Right ventricle myocardium superior (tissue), 1 donor: ENCODE measurements around the gene GARS1. TPM values are rescaled to one million over a fixed set of nuclear protein-coding genes. Genes with fewer than 3 reads are reported as not detected.

ENCODE experiments used
- ATAC-seq: fragments of 200-7000 bp; cut with Tn5 transposase; one replicate; pipeline ENCODE4 v1.9.1; 2020; ENCODE audit warnings: mild to moderate bottlenecking; ENCODE audit not compliant: poor library complexity
- DNase-seq: peaks from one replicate; pipeline ENCODE4 v3.0.0-alpha.2; 2020
- intact Hi-C: fragments of 100-400 bp; cut with DNase I; formaldehyde crosslinking; loops from one replicate; pipeline ENCODE4 v1.11.2; 2022
- total RNA-seq: library from RNA; stranded (reverse); fragmentation: NEBNext Ultra II Directional; extraction: Animal tissue kit (Norgen Biotek cat#: 25700); gene quantifications from one replicate; pipeline ENCODE4 v1.2.1, GENCODE V29; 2021
- donor health status: DM: no; HTN: yes; CAD: no; lungs with severe emphysema.

Gene GARS1
- total RNA-seq, 1 donor from 2014 or later: 32.2 TPM

DNA sequence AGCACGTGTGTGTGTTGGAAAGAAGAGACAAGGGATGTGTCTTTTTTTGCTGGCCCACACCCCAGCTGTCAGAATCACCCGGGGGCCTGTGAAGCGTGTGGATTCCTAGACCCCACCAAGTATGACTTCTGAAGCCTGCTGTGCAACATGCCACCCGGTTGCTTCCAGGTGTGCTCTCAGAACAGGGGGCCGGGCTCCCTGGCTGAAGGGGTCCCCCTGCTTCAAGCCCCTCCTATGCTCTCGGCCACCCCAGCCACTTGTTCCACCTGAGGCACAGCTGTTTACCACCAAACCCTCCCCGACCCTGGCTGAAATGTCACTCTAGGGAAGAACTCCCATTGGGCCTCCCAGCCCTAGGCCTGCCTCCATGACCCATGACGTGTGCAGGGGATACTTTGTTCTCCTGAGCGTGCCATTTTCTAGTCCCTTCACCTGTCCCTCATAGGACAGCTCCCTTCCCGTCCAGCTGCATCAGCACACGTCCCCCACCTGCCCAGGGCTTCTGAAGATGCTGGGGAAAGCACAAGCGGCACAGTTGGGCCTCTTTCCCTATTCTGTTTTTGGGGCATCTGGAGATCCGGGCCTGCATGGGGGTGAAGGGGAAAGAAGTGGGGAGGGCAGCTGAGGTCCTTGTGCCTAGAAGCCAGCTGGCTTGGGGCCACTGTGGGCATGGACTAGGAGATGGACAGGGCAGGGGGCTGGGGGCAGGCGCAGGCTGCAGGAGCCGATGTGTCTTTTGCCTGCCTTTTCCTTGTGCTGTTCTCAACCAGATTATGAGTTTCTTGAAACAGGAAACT, 54.3 kb downstream of the GARS1 start:
- ATAC-seq: no peak
- intact Hi-C loops: no loop called here
- DNase-seq: no peak

DNA sequence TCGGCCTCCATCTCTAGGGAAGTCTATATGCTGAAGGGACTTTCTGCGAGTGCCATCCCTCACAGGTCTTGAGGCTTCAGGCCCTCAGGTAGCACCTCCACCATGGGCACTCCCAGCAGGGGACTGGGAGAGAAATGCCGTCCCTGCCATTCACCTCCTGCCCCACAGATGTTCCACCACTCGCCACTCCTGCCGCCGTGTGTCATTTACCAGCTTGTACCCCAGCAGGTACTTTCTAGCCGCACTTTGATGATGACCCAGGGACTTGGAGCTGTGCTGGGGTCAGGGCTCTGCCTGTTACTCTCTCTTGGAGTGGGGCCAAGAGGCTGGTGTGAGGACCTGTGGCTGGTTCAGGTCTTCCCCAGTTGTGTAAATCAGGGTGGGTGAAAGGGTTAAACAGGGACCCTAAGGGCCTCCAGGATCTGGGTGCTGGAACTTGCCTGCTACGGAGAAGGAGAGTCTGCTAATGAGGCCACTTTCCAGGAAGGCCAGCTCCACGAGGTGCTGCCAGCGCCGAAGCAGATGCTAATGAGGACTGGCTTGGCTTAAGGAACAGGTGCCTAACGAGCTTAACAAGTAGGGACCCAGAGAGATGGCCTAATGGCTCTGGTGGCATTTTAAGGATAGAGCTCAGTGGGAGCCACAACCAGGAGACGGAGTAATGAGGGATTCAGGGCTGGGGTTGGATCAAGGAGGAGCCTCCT, 55.2 kb downstream of the GARS1 start:
- intact Hi-C loops: no loop called here
- no peak for DNase-seq
- no peak for ATAC-seq

DNA sequence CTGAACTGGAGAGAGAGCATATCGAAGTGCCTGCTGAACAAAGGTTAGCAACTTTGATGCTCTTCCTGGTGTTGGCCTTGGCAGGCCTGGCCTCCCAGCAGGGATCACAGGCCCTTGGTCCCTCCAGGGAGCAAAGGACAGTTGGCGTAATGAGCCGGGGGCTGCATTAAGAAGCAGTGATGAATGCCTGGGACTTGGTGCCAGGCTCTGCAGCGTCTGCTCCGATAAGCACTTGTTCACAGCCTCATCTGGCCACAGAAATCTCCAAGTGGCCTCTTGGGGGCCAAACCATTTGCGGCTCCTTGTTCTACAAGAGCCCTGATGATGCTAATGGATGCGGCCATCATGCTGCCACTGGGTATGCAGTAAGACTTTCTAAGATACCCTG, 55.7 kb downstream of the GARS1 start:
- DNase-seq: no peak
- intact Hi-C loops: no loop called here
- no peak for ATAC-seq

DNA sequence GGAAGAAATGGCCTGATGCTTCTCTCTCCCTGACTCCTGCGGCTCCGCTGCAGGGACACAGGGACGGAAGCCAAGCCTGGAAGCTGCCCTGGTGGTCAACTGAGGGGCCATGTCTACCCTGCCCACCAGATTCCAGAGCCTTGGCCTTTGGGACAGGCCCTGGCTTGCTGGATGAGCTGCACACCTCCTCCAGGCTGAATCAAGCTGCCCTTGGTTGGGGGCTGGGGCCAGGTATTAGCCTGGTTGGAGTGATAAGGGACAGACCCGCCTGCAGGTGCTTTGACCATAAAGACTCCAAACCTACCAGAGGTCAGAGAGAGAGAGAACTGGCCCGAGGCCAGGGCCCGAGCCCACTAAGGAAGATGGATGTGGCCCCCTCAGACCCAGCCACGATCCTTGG, 57.5 kb downstream of the GARS1 start:
- ATAC-seq (no peak), DNase-seq (no peak)
- intact Hi-C loops: no loop called here

DNA sequence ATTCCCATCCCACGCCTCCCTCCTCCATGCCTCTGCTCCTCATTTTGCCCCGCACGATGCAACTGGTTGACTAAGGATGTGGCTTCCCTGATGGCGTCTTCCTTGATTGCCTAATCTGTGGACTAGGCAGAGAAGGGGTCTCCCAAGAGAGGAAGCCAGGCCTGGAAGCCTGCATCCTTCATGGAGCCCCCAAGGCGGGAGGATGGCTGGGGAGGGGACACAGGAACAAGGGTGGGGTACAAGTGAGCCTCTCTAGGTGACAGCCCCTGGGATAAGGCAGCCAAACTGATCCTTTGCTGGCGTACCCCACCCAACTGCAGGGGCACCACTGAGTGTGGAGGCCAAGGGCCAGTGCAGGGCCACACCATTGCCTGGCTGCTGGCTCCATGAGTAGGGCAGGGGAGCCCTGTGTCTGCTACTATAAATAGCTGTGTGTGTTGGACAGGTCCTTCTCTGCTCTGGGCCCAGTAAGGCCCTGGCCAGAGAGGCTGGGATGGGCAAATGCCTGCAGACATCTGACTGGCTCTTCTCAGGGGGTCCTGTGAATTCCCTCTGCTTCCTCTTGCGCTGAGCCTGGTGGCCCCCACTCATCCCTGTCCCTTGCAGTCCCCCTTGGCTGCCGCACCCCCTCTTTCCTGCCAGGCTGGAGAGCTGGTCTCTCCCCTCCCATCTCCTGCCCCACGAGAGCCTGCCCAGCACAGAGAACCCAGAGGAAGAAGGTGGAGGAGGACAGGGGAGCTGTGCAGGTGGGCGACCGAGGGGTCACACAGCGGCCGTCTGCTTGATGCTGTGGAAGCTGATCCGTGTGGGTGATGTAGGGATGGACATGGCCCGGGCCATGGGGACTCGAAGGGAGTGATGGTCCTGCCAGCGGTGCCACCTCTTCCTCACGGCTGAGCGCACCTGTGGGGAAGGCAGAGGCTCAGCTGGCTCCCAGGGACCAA, 58.3 kb downstream of the GARS1 start:
- ATAC-seq (no peak), DNase-seq (no peak)
- intact Hi-C loops: no loop called here

DNA sequence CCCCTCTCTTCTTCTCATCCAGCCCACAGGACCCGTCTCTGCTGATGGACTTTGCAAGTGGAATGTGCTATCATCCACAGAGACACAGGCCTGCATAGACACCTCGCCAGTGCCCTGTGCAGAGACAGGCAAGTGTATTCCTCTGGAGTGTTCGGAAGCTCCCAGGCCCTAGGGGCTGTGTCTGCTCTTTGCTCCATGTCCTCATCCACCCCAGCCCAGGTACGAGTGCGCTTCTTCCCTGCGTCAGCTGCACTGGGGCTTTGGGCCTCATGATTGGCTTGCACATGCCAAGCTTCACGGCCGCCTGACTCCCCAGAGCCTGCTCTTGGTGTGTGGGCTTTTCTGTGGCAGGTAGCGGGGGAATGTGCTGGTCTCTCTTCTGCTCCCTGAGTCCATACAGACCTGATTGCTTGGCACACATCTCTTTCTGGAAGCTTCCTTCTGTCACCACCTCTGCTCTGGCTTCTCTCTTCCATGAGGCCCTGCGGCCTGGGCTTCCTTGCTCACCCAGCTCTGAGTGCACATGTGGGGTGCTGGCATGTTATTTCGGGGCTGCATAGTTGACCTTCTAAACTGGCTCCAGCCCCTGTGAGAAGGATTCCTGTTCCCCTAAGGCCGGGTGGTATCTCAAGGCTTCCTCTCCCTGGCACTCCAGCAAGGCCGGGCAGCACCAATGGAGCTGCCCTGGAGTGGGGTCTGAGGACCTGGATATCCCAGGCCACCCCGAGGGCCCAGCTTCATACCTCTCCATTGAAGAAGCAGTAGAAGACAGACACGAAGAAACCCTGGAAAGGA, 59.8 kb downstream of the GARS1 start:
- DNase-seq (no peak), ATAC-seq (no peak)
- intact Hi-C loops: no loop called here

DNA sequence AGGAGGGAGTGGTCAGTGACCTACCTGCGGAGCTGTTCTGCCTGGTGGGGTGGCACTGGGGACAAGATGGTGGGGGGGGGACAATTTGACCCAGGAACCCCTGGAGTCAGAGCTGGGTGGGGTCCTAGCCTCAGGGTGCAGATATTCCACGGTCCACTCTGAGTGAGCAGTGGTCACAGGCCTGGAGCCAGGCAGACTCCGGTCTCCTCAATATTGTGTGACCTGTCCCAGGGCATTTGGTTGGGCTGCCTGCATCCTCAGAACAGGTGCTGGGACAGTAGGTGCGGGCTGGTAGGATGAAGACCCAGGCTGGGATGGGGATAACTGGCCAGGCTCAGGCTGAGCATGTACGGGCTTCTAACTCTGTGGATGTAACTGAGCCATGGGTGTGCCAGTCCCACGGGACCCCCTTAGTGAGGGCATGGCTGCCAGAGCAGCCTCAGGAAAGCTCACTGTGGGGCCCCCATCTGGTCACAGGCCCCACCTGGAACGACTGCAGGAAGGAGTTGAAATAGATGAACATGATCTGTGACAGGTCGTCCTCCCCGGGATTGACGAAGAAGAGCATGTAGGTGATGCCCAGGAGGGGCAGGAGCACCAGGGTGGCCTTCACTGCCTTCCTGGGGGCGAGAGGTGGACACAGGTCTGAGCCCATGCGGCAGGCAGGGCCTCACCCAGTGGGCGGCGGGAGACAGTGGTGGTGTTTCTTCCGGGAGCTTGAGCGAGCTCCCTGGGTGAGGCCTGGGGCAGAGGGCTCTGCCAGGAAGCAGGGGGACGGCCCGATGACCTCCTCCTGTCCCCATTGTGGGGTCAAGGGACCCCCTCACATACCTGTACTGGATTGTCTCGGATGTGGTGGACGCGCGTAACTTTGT, 60.7 kb downstream of the GARS1 start:
- no peak for ATAC-seq
- intact Hi-C loops: no loop called here
- DNase-seq: no peak

DNA sequence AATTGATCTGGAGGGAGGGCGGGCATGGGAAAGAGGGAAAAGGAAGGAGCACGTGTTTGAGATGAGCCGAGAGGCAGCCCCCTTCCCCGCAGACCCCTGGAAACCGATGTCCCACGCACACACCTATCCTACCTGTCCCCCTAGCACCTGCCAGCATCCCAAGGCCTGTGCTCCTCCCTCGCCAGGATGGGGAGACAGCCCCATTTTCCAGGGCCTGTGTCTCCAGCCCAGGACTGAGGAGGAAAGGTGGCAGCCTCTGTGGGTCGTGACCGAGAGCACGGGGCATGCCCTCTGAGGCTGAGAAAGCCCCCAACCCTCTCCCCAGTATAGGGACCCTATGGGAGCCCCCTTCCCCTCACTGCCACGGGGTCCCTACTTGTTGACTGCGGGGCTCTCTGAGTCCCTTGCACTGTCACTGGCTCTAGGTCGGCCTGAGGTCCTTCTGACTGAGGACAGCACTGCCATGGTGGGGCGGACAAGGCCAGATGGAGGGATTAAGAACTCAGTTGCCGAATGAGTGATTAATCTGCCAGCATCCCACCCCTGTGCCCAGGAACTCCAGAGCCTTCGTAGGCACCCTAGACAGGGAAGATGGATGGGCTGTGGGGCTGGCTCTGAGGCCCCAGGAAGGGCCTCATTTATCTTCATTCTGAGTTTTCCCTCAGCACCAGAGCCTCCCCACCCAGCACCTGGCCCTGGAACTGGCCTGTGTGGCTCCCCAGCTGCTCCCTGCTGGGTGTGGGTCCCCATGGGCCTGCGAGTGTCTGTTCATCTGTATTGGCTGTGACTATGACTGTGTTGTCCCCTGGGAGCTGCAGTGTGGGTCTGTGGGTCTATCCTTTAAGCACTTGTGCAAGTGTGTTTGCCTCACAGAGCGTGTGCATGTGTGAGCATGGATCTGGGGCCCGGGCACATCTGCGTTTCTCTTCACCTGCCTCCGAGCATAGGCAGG, 61.6 kb downstream of the GARS1 start:
- no peak for ATAC-seq
- no peak for DNase-seq
- intact Hi-C loops: no loop called here

DNA sequence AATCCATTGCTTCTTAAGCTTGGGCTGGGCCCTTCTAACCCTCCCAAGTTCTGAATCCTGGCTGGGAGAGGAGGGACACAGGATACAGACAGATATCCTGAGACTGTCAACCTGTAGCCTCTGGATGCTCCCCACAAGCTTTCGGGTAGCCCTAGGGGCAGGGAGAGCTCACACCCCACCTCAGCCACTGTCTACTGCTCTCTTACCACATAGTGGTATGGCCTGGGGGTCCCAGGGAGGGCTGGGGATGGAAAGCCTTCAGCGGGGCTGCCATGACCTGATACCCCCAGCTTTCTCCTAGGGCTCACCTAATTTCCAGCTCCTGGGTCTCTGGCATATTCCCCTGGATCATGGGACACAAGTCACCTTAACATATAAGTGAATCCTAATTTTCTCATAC, 62.5 kb downstream of the GARS1 start:
- ATAC-seq: no peak
- intact Hi-C loops: no loop called here

DNA sequence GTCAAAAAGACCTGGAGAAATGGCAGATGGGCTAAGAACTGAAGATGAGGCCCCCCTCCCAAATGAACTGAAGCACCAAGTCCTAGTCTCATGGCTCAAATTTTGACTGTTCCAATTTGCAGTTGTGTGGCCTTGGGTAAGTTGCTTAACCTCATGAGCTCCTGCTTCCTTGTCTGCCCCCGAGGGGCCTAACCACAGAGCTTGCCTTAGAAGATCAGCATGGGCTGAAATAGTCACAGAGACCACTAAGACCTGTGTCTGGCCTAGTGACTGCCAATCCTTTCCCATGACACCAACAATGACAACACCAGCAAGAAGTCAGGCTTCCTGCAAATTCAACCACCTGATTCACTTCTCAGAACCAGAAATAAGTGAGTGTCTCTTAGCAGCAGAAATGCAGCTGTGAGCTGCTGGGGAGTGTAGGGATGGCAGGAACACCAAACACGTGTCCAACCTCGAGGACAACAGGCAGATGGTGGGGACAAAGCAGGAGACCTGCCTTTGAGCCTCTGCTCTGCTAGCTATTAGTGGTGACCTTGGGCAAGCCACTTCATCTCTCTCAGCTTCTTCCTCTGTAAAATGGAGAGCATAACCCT, 63.9 kb downstream of the GARS1 start:
- ATAC-seq (no peak), DNase-seq (no peak)
- intact Hi-C loops: no loop called here

More for the DNA sequence above, 62.5 kb downstream of the GARS1 start:
- DNase-seq: no peak

DNA sequence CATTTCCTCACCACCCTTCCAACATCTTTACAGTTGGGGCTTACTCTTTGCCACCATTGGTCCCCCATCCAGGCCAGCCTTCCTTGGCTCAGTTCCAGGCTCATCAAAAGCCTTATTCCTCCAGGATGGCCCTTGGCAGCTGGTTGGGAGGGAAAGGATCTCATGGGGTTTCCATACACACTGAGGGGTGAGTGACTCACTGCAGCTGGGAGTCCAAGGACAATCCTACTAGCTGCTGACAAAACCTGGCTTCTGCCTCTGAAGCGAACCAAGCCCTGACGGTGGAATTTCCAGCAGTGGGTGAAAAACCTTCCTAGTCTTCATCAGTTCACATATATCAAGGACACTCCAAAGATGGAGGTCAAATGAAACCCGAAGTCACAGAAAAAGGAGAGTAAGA, 64.6 kb downstream of the GARS1 start:
- intact Hi-C loops: no loop called here
- ATAC-seq: no peak
- DNase-seq: no peak

DNA sequence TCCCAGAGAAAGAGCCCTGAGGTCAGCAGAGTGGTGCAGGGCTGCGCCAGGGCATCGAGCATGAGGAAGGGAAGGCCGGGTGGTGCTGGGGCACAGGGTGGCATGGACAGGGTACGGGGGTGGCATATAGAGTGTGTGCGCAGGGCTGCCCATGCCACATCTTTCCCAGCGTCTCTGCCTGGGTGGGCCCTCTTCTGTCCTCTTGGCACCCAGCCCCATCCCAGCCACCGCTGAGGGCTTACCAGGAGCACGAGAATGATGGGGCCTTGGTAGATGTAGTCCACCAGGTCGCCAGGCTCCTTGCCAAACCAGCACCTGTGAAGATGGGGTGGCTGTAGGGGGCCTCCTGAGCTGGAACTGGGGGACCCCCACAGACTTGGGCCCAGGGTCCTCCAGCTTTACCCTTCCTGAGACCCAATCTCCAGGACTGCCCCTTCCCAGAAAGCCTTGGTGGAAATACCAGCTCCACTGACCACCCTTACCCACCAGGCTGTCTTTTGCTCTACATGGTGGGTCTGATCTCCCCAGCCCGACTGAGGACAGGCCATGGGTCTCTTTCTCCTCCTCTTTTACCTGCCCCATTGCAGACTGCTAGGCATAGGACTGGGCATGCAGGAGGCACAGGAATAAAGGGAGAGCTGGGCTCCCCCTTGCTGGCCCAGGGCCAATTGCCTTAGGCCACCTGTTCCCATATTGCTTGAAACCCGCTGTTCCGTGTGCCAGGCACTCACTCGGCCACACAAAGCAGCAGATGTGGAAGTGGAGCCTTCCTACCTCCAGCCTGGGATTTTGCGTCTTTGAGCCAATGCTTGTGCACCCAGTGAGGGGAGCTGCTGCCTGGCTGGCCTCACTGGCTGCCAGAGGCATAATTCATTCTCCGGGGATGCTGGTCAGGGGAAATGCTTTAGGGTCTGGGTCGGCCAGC, 65.9 kb downstream of the GARS1 start:
- intact Hi-C loops: no loop called here
- ATAC-seq: no peak
- DNase-seq: no peak

DNA sequence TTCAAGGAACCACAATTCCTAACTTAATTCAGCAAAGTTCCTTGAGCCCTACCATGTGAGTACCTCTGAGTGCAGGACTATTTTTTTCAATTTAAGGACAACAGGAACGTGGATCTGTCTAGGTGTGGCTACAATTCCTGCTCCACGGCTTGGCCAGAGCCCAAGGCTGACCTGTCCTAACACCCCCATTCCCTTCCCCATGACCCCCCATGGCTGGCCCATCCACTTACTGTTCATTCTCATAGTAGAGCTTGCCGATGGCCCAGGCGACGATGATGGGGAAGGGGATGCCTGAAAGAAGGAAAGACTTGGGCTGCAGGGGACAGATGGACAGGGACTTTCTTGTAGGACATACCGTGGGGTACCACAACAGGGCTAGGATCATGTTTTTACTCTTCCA, 67.2 kb downstream of the GARS1 start:
- no peak for ATAC-seq
- no peak for DNase-seq
- intact Hi-C loops: no loop called here

DNA sequence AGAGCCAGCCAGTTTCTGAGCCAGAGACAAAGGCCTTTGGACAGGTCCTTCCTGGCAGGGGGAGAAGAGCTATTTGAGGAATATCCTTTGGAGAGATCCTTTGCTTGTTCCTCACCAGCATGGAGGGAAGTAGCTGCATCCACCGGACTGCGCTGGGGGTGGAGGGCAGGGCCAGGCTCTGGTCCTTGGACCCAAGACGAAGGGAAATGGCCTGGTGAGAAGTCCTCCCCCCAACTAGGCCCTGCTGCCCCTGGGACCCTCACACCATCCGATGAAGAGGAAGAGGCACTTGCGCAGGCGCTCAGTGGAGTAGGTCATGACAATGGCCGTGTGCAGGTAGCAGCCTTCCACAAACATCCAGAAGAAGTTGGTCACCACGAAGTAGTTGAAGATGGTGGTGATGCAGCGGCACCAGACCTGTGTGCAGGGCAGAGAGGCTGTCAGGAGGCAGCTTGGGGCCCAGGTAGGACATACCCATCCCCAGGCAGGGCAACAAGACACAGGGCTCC, 67.8 kb downstream of the GARS1 start:
- DNase-seq: no peak
- intact Hi-C loops: no loop called here
- no peak for ATAC-seq

DNA sequence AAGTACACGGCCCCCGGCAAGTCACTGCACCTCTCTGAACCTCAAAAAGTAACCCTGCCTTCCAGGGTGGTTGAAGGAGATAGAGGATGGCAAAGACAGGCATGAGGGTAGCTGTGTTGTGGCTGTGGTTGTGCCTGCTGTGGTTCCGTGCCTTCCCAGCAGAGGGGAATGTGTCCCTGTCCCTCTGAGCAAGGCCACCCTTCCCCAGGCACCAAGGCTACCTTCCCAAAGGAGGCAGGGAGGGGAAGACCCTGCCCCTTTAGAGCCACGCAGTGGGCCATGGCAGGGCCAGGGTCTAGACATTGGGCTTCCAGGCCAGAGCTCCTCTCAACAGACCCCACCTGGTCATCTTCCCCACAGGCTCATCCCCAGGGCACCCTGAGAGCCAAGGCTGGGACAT, 68.7 kb downstream of the GARS1 start:
- ATAC-seq (no peak), DNase-seq (no peak)
- intact Hi-C loops: no loop called here
